CD4-positive, alpha-beta T cell (primary cell): ENCODE results near the gene RSPRY1. TPM values are rescaled to one million over a fixed set of nuclear protein-coding genes. Genes with fewer than 3 reads are reported as not detected.

Experiments used
- ATAC-seq: fragments of 200-7000 bp; cut with Tn5 transposase; one replicate; pipeline ENCODE4 v1.10.0; 2022; ENCODE audit warnings: mild to moderate bottlenecking; ENCODE audit not compliant: poor library complexity
- CTCF ChIA-PET: fragments of 350-600 bp; sonication (Branson Sonifier 250); formaldehyde crosslinking; loops from one replicate; lab custom pipeline; 2021; ENCODE audit warnings: antibody characterized with exemption, inconsistent platforms; lab: Charles Lee
- POLR2A ChIA-PET: fragments of 350-600 bp; sonication (Branson Sonifier 250); formaldehyde crosslinking; loops from one replicate; lab custom pipeline; 2021; ENCODE audit warnings: antibody characterized with exemption, inconsistent platforms; lab: Charles Lee
- DNase-seq, 14 experiments: peaks; one replicate each; pipeline ENCODE4 v3.0.0-alpha.2; 2013 to 2020; ENCODE audit warnings: mixed read lengths in 2 of 14
- H3K27ac ChIP-seq, 2 donors: one replicate each; pipeline versions ENCODE4 v1.5.1 to v1.7.0; 2013; ENCODE audit warnings: low read length in 2 of 2, low read depth in 1 of 2, mild to moderate bottlenecking in 1 of 2
- H3K27me3 ChIP-seq, 2 experiments: 1 replicate in 1 of 2; 2 replicates in 1 of 2; pipeline versions ENCODE4 v1.6.1 to v1.7.0; 2013; ENCODE audit warnings: low read length in 2 of 2, control low read depth in 1 of 2, mild to moderate bottlenecking in 1 of 2, moderate library complexity in 1 of 2; ENCODE audit not compliant: insufficient read depth in 2 of 2, control insufficient read depth in 1 of 2
- H3K36me3 ChIP-seq: one replicate; pipeline ENCODE4 v1.6.1; 2013; ENCODE audit warnings: low read length, control low read depth; ENCODE audit not compliant: insufficient read depth
- H3K4me1 ChIP-seq: one replicate; pipeline ENCODE4 v1.6.1; 2013; ENCODE audit warnings: low read length, control low read depth; ENCODE audit not compliant: insufficient read depth
- H3K4me3 ChIP-seq: one replicate; pipeline ENCODE4 v1.5.1; 2013; ENCODE audit warnings: mild to moderate bottlenecking, low read length, moderate library complexity
- H3K9me3 ChIP-seq, 2 experiments: 1 replicate in 1 of 2; 2 replicates in 1 of 2; pipeline versions ENCODE4 v1.6.1 to v1.7.0; 2013; ENCODE audit warnings: low read length in 2 of 2, mild to moderate bottlenecking in 2 of 2, control low read depth in 1 of 2, moderate library complexity in 1 of 2; ENCODE audit not compliant: control insufficient read depth in 1 of 2, insufficient read depth in 1 of 2
- H3K27ac Mint-ChIP-seq: one replicate; pipeline ENCODE4 v1.8.0; 2020; ENCODE audit warnings: mixed read lengths
- H3K27me3 Mint-ChIP-seq: one replicate; pipeline ENCODE4 v1.8.0; 2021; ENCODE audit warnings: mixed read lengths
- H3K36me3 Mint-ChIP-seq: one replicate; pipeline ENCODE4 v1.8.0; 2021; ENCODE audit warnings: low read depth, mixed read lengths
- H3K4me1 Mint-ChIP-seq: one replicate; pipeline ENCODE4 v1.8.0; 2021; ENCODE audit warnings: low read depth, mixed read lengths
- H3K4me3 Mint-ChIP-seq: one replicate; pipeline ENCODE4 v1.8.0; 2020; ENCODE audit warnings: mild to moderate bottlenecking, mixed read lengths
- H3K9me3 Mint-ChIP-seq: one replicate; pipeline ENCODE4 v1.8.0; 2020; ENCODE audit warnings: mixed read lengths
- intact Hi-C, 2 experiments: fragments of 100-400 bp; cut with DNase I in 1 of 2; cut with micrococcal nuclease in 1 of 2; formaldehyde crosslinking; loops; one replicate each; pipeline versions ENCODE4 v1.15.1 to v1.9.0; 2023 to 2025; cut with DNase I, micrococcal nuclease
- total RNA-seq, 174 experiments: library from RNA in 2 of 174; stranded (reverse) in 2 of 174; gene quantifications; one replicate each; pipeline ENCODE4 v1.2.3 and lab custom pipeline; 2021 to 2026
- TF ChIP-seq, protein P1 (sequence below): fragments of 200-600 bp; IDR thresholded peaks from one replicate; pipeline ENCODE4 v1.8.0; 2022; ENCODE audit warnings: antibody characterized with exemption, mild to moderate bottlenecking

Gene RSPRY1
- total RNA-seq, 2 experiments from 2014 or later = 19.9 to 21.3 TPM

DNA sequence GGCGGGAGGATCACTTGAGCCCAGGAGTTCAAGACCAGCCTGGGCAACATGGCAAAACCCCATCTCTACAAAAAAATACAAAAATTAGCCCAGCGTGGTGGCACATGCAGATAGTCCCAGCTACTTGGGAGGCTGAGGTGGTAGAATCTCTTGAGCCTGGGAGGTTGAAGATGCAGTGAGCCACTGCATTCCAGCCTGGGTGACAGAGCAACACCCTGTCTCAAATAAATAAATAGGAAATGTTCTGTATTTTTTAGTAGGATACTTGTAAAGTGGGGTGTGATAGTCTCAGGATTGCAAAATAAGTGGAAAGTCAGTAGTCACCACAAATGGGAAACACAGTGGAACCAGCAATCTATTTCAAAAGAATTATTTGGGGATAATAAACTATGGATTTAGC lies 4.0 kb downstream of the RSPRY1 start:
- Histone ChIP-seq H3K27ac (no peak overlapping the region), H3K9me3 (no peaks in the 10 kb centered on the region), H3K36me3 (no peaks in the 10 kb centered on the region), H3K4me1 (peaks cover 20% of the 10 kb centered on the region), H3K27me3 (no peaks in the 10 kb centered on the region), H3K4me3 (no peak overlapping the region)
- no peak for DNase-seq
- ChIA-PET CTCF (interaction anchor here (0.6 kb wide), 1 partner anchor 24 kb away, joined by 3 read pairs; no protein-coding TSS in a partner anchor), POLR2A (no interaction called here)
- Mint-ChIP-seq H3K9me3 (no peaks in the 10 kb centered on the region), H3K4me1 (peaks cover 43% of the 10 kb centered on the region), H3K27ac (no peak overlapping the region), H3K4me3 (no peak overlapping the region), H3K27me3 (no peaks in the 10 kb centered on the region), H3K36me3 (peaks cover 24% of the 10 kb centered on the region)
- no peak for ATAC-seq
- TF ChIP-seq, protein P1, sequence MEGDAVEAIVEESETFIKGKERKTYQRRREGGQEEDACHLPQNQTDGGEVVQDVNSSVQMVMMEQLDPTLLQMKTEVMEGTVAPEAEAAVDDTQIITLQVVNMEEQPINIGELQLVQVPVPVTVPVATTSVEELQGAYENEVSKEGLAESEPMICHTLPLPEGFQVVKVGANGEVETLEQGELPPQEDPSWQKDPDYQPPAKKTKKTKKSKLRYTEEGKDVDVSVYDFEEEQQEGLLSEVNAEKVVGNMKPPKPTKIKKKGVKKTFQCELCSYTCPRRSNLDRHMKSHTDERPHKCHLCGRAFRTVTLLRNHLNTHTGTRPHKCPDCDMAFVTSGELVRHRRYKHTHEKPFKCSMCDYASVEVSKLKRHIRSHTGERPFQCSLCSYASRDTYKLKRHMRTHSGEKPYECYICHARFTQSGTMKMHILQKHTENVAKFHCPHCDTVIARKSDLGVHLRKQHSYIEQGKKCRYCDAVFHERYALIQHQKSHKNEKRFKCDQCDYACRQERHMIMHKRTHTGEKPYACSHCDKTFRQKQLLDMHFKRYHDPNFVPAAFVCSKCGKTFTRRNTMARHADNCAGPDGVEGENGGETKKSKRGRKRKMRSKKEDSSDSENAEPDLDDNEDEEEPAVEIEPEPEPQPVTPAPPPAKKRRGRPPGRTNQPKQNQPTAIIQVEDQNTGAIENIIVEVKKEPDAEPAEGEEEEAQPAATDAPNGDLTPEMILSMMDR = no peak
- intact Hi-C loops = no loop called here

GRCh38 chr16:57191056-57191571 lies 5.0 kb downstream of the RSPRY1 start:
- no peak overlapping the region for H3K4me3 Mint-ChIP-seq
- peaks cover 1% of the 10 kb centered on the region for H3K36me3 ChIP-seq
- TF ChIP-seq, protein P1 = no peak
- no peak overlapping the region for H3K27ac ChIP-seq
- no peaks in the 10 kb centered on the region for H3K27me3 Mint-ChIP-seq
- peaks cover 21% of the 10 kb centered on the region for H3K36me3 Mint-ChIP-seq
- H3K4me3 ChIP-seq = no peak overlapping the region
- H3K27me3 ChIP-seq = no peaks in the 10 kb centered on the region
- ATAC-seq (no peak), DNase-seq (no peak)
- H3K9me3 Mint-ChIP-seq = no peaks in the 10 kb centered on the region
- ChIA-PET POLR2A (no interaction called here), CTCF (interaction anchor here (0.6 kb wide), 1 partner anchor 162 kb away, joined by 3 read pairs; no protein-coding TSS in a partner anchor)
- intact Hi-C loops = no loop called here
- H3K9me3 ChIP-seq = no peaks in the 10 kb centered on the region
- no peak overlapping the region for H3K27ac Mint-ChIP-seq
- peaks cover 43% of the 10 kb centered on the region for H3K4me1 Mint-ChIP-seq
- H3K4me1 ChIP-seq = peaks cover 15% of the 10 kb centered on the region

- Histone ChIP-seq H3K27ac (no peak overlapping the region), H3K36me3 (peaks cover 3% of the 10 kb centered on the region), H3K4me1 (peaks cover 9% of the 10 kb centered on the region), H3K9me3 (no peaks in the 10 kb centered on the region), H3K27me3 (no peaks in the 10 kb centered on the region), H3K4me3 (no peak overlapping the region)
- Mint-ChIP-seq H3K36me3 (peaks cover 21% of the 10 kb centered on the region), H3K27me3 (no peaks in the 10 kb centered on the region), H3K4me1 (peaks cover 50% of the 10 kb centered on the region), H3K27ac (no peak overlapping the region), H3K4me3 (no peak overlapping the region), H3K9me3 (no peaks in the 10 kb centered on the region)
- ATAC-seq (no peak), DNase-seq (no peak)
- TF ChIP-seq, protein P1 = no peak
- ChIA-PET POLR2A (no interaction called here), CTCF (no interaction called here)
- intact Hi-C loops = no loop called here
Measured at GRCh38 chr16:57192146-57192545, 6.0 kb downstream of the RSPRY1 start.
